OCI-LY7 (cell line): ENCODE measurements around the gene MYH10. TPM values are rescaled to one million over a fixed set of nuclear protein-coding genes. Genes with fewer than 3 reads are reported as not detected.

Experiments
- BruUV-seq: library from RNA; stranded (reverse); fragments of 400-500 nt; replicated peaks from 2 replicates; lab custom pipeline; 2021; lab: Mats Ljungman, UMichigan
- CTCF ChIA-PET: fragments of 300-600 bp; sonication (Branson Sonifier 250); formaldehyde crosslinking; loops from one replicate; lab custom pipeline; 2022; ENCODE audit warnings: antibody characterized with exemption; ENCODE audit not compliant: unreplicated experiment; lab: Charles Lee
- POLR2A ChIA-PET: fragments of 300-600 bp; sonication (Branson Sonifier 250); formaldehyde crosslinking; loops from one replicate; lab custom pipeline; 2022; ENCODE audit warnings: antibody characterized with exemption; lab: Charles Lee
- DNase-seq: peaks from one replicate; pipeline ENCODE4 v3.0.0-alpha.2; 2015; ENCODE audit warnings: low spot score
- H2AFZ ChIP-seq: fragments of 200-600 bp; sonication (generic), shearing (Covaris generic); 2 replicates; pipeline ENCODE4 v1.6.1; 2014; ENCODE audit warnings: mild to moderate bottlenecking, antibody characterized with exemption, low read length, moderate library complexity
- H3K27ac ChIP-seq: fragments of 200-600 bp; sonication (generic); 2 replicates; pipeline ENCODE4 v1.5.1; 2014; ENCODE audit warnings: mixed run types, low read depth, mild to moderate bottlenecking, moderate library complexity, low read length, inconsistent platforms; ENCODE audit not compliant: poor library complexity, severe bottlenecking
- H3K36me3 ChIP-seq: fragments of 200-600 bp; sonication (generic); 2 replicates; pipeline ENCODE4 v1.6.1; 2014; ENCODE audit warnings: mild to moderate bottlenecking, antibody characterized with exemption, low read length, moderate library complexity, mixed read lengths; ENCODE audit not compliant: insufficient read depth
- H3K4me1 ChIP-seq: fragments of 200-600 bp; sonication (generic); 2 replicates; pipeline ENCODE4 v1.5.1; 2014; ENCODE audit warnings: mild to moderate bottlenecking, low read length; ENCODE audit not compliant: insufficient read depth, poor library complexity, severe bottlenecking
- H3K4me2 ChIP-seq: fragments of 200-600 bp; sonication (generic); 2 replicates; pipeline ENCODE4 v1.6.1; 2014; ENCODE audit warnings: mild to moderate bottlenecking, low read length
- H3K4me3 ChIP-seq: fragments of 200-600 bp; sonication (generic); 2 replicates; pipeline ENCODE4 v1.5.1; 2014; ENCODE audit warnings: mild to moderate bottlenecking, low read depth, low read length; ENCODE audit not compliant: poor library complexity, severe bottlenecking
- H3K79me2 ChIP-seq: fragments of 200-600 bp; sonication (generic); 2 replicates; pipeline ENCODE4 v1.6.1; 2016; ENCODE audit warnings: low read depth, mild to moderate bottlenecking, low read length, moderate library complexity, mixed read lengths; ENCODE audit not compliant: insufficient read depth
- H3K9me2 ChIP-seq: fragments of 200-600 bp; sonication (generic); 2 replicates; pipeline ENCODE4 v1.6.1; 2016; ENCODE audit warnings: mild to moderate bottlenecking, low read length, mixed read lengths; ENCODE audit not compliant: insufficient read depth
- H3K9me3 ChIP-seq: fragments of 200-600 bp; sonication (generic); 2 replicates; pipeline ENCODE4 v1.6.1; 2014; ENCODE audit warnings: mild to moderate bottlenecking, mixed run types, low read length, mixed read lengths
- H4K20me1 ChIP-seq: fragments of 200-600 bp; sonication (generic); 2 replicates; pipeline ENCODE4 v1.6.1; 2014; ENCODE audit warnings: mild to moderate bottlenecking, antibody characterized with exemption, low read length, moderate library complexity, mixed read lengths; ENCODE audit not compliant: insufficient read depth
- EZH2phosphoT487 ChIP-seq: fragments of 200-600 bp; sonication (generic); IDR thresholded peaks from 2 replicates; pipeline ENCODE4 v1.6.1; 2018; ENCODE audit warnings: low read depth, borderline replicate concordance, mild to moderate bottlenecking, mixed run types, antibody characterized with exemption, low read length, moderate library complexity, mixed read lengths
- intact Hi-C: fragments of 100-400 bp; cut with micrococcal nuclease; formaldehyde crosslinking; loops from one replicate; pipeline ENCODE4 v1.10.0; 2022; ENCODE audit not compliant: unreplicated experiment
- total RNA-seq, 2 experiments: library from RNA; depleted of rRNA in 1 of 2; stranded (reverse); fragments of >200 nt in 1 of 2; shearing (Covaris generic) in 1 of 2; gene quantifications; 2 replicates each; pipeline ENCODE4 v1.2.3, GENCODE V29; 2014 to 2022
- TF ChIP-seq, protein P1 (sequence below): fragments of 200-600 bp; sonication (generic); conservative IDR thresholded peaks from 2 replicates; pipeline ENCODE4 v1.5.1; 2014; ENCODE audit warnings: mild to moderate bottlenecking, antibody characterized with exemption, low read length, moderate library complexity, mixed read lengths

MYH10 gene
- total RNA-seq, 2 experiments from 2014 or later: 41.9 to 60.4 TPM

GRCh38 chr17:8439681-8440080 is 190.8 kb downstream of the MYH10 start:
- H4K20me1 ChIP-seq: 0 out of 2 replicates have a peak, but pooled peaks cover 7% of the 10 kb centered on the region
- DNase-seq: no peak
- no peak overlapping the region for H3K4me3 ChIP-seq
- no peaks in the 10 kb centered on the region for H3K9me2 ChIP-seq
- no TSS peak for BruUV-seq
- H3K9me3 ChIP-seq: no peaks in the 10 kb centered on the region
- H3K36me3 ChIP-seq: peaks cover 20% of the 10 kb centered on the region
- peaks cover 21% of the 10 kb centered on the region for H3K4me1 ChIP-seq
- TF ChIP-seq EZH2phosphoT487: no peak
- TF ChIP-seq, protein P1, sequence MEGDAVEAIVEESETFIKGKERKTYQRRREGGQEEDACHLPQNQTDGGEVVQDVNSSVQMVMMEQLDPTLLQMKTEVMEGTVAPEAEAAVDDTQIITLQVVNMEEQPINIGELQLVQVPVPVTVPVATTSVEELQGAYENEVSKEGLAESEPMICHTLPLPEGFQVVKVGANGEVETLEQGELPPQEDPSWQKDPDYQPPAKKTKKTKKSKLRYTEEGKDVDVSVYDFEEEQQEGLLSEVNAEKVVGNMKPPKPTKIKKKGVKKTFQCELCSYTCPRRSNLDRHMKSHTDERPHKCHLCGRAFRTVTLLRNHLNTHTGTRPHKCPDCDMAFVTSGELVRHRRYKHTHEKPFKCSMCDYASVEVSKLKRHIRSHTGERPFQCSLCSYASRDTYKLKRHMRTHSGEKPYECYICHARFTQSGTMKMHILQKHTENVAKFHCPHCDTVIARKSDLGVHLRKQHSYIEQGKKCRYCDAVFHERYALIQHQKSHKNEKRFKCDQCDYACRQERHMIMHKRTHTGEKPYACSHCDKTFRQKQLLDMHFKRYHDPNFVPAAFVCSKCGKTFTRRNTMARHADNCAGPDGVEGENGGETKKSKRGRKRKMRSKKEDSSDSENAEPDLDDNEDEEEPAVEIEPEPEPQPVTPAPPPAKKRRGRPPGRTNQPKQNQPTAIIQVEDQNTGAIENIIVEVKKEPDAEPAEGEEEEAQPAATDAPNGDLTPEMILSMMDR: no peak
- H3K27ac ChIP-seq: no peak overlapping the region
- intact Hi-C loops: loop anchor here (5.0 kb wide), 1 partner anchor 193 kb away; the partner anchor contains the start of gene MYH10
- no peak overlapping the region for H3K4me2 ChIP-seq
- peaks cover 65% of the 10 kb centered on the region for H3K79me2 ChIP-seq
- POLR2A ChIA-PET: interaction anchor here (0.7 kb wide), 1 partner anchor 32 kb away, joined by 3 read pairs; no protein-coding TSS in a partner anchor
- CTCF ChIA-PET: no interaction called here
- no peak overlapping the region for H2AFZ ChIP-seq

DNA sequence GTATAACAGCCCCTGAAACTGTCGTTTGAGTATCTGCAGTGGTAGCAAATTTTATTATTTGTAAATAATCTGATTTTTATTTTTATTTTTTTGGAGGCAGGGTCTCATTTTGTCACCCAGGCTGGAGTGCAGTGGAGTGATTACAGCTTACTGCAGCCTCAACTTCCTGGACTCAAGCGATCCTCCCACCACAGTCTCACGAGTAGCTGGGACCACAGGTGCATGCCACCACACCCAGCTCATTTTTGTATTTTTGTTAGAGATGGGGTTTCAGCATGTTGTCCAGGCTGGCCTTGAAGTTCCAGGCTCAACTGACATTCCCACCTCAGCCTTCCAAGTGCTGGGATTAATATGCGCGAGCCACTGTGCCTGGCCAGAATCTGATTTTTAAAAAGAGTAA is 192.1 kb downstream of the MYH10 start:
- H3K36me3 ChIP-seq: peaks cover 14% of the 10 kb centered on the region
- H3K4me1 ChIP-seq: peaks cover 21% of the 10 kb centered on the region
- H3K4me3 ChIP-seq: no peak overlapping the region
- H3K79me2 ChIP-seq: peaks cover 64% of the 10 kb centered on the region
- H3K9me2 ChIP-seq: no peaks in the 10 kb centered on the region
- H3K4me2 ChIP-seq: no peak overlapping the region
- ChIA-PET CTCF (no interaction called here), POLR2A (interaction anchor here (1.4 kb wide), 1 partner anchor 44 kb away, joined by 4 read pairs; no protein-coding TSS in a partner anchor)
- no peaks in the 10 kb centered on the region for H3K9me3 ChIP-seq
- no peak for DNase-seq
- BruUV-seq: no TSS peak
- intact Hi-C loops: loop anchor here (5.0 kb wide), 1 partner anchor 194 kb away; the partner anchor contains the start of gene MYH10
- TF ChIP-seq, protein P1: no peak
- no peak for TF ChIP-seq EZH2phosphoT487
- no peak overlapping the region for H3K27ac ChIP-seq
- H2AFZ ChIP-seq: no peak overlapping the region
- 0 out of 2 replicates have a peak, but pooled peaks cover 7% of the 10 kb centered on the region for H4K20me1 ChIP-seq

DNA sequence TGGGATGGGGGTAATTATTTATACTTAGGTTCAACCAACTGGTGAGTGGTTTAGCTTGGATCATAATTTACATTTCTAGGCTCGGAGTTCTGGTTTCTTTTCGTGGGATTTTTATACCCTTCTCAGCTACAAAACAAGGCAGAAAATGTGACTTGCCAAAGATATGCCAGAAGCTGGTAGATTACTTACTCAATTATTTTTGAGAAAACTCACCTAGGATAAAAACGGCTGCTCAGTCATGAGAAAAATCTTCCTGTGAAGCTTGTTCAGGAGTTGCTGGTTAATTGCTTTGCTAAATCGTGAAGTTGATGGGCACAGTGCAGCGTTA is 193.7 kb downstream of the MYH10 start:
- H3K79me2 ChIP-seq: peaks cover 51% of the 10 kb centered on the region
- CTCF ChIA-PET: no interaction called here
- peak overlapping the region; percentile 74; the same call in 1 of the 2 replicates for H2AFZ ChIP-seq
- intact Hi-C loops: loop anchor here (5.0 kb wide), 1 partner anchor 195 kb away; the partner anchor contains the start of gene MYH10
- TF ChIP-seq, protein P1: no peak
- TF ChIP-seq EZH2phosphoT487: no peak
- no peaks in the 10 kb centered on the region for H3K9me2 ChIP-seq
- DNase-seq: no peak
- peak overlapping the region; percentile 99 for H3K4me3 ChIP-seq
- H3K36me3 ChIP-seq: peaks cover 14% of the 10 kb centered on the region
- POLR2A ChIA-PET: interaction anchor here (0.6 to 1.2 kb wide), 4 partner anchors 9 to 194 kb away, joined by 3 to 6 read pairs (median 4); partner anchors contain the start of gene MYH10
- H3K9me3 ChIP-seq: no peaks in the 10 kb centered on the region
- no TSS peak for BruUV-seq
- 0 out of 2 replicates have a peak, but pooled peaks cover 7% of the 10 kb centered on the region for H4K20me1 ChIP-seq
- H3K4me2 ChIP-seq: peak overlapping the region; percentile 99
- H3K4me1 ChIP-seq: peaks cover 19% of the 10 kb centered on the region
- H3K27ac ChIP-seq: peak overlapping the region; percentile 70
